BJ (cell line): ENCODE results near the gene TAPT1. TPM values are rescaled to one million over a fixed set of nuclear protein-coding genes. Genes with fewer than 3 reads are reported as not detected.
A peak's percentile ranks its signal among the peaks of the same experiment; 100 is the strongest.
"Not testable (repeated sequence)": the region's sequence is repeated elsewhere in the genome, so short reads cannot be mapped to it uniquely, and the experiment has no call there.

Experiments used
- CTCF ChIA-PET: fragments of 350-600 bp; formaldehyde crosslinking; extraction: SDS; loops from one replicate; lab custom pipeline; 2021; ENCODE audit warnings: antibody characterized with exemption, inconsistent platforms; lab: Yijun Ruan, JAX
- POLR2A ChIA-PET: fragments of 300-600 bp; sonication (Branson Sonifier 250); formaldehyde crosslinking; extraction: SDS; loops from one replicate; lab custom pipeline; 2021; ENCODE audit warnings: antibody characterized with exemption; lab: Charles Lee
- DNase-seq: peaks from one replicate; pipeline ENCODE4 v3.0.0-alpha.2; 2011; ENCODE audit warnings: low read depth
- H3K27me3 ChIP-seq: 2 replicates; pipeline ENCODE4 v1.6.0; 2011; ENCODE audit warnings: low read length; ENCODE audit not compliant: control insufficient read depth, insufficient read depth
- H3K36me3 ChIP-seq: 2 replicates; pipeline ENCODE4 v1.5.1; 2011; ENCODE audit warnings: low read length; ENCODE audit not compliant: control insufficient read depth, insufficient read depth
- H3K4me3 ChIP-seq: 2 replicates; pipeline ENCODE4 v1.5.1; 2011; ENCODE audit warnings: low read depth, mild to moderate bottlenecking, control low read depth, low read length
- CTCF ChIP-seq: IDR thresholded peaks from 2 replicates; pipeline ENCODE4 v1.5.1; 2011; ENCODE audit warnings: low read depth, mild to moderate bottlenecking, control low read depth, inconsistent platforms, low read length, moderate library complexity; ENCODE audit not compliant: insufficient read depth
- polyA plus RNA-seq: library from polyadenylated mRNA; depleted of rRNA; stranded (reverse); fragments of >200 nt; gene quantifications from 2 replicates; pipeline ENCODE4 v1.2.3, GENCODE V29; 2011

TAPT1 gene
- polyA plus RNA-seq, 1 experiment, result 7.8 TPM

- ChIA-PET CTCF (interaction anchor here (0.7 to 1.9 kb wide), 10 partner anchors 9 to 79 kb away, joined by 3 to 5 read pairs (median 3); no protein-coding TSS in a partner anchor), POLR2A (no interaction called here)
- H3K27me3 ChIP-seq, result no peaks in the 10 kb centered on the region
- no peak overlapping the region for H3K4me3 ChIP-seq
- no peak for DNase-seq
- H3K36me3 ChIP-seq, result no peaks in the 10 kb centered on the region
- peak; percentile 42 for TF ChIP-seq CTCF
These were observed 27.2 kb downstream of the TAPT1 start for GRCh38 chr4:16199093-16199492.

GRCh38 chr4:16197876-16198665 lies 28.2 kb downstream of the TAPT1 start:
- H3K36me3 ChIP-seq, result no peaks in the 10 kb centered on the region
- TF ChIP-seq CTCF, result no peak
- no peak overlapping the region for H3K4me3 ChIP-seq
- DNase-seq, result no peak
- CTCF ChIA-PET, result interaction anchor here (0.7 to 1.9 kb wide), 5 partner anchors 8 to 1417 kb away, joined by 3 to 5 read pairs (median 3); no protein-coding TSS in a partner anchor
- POLR2A ChIA-PET, result no interaction called here
- no peaks in the 10 kb centered on the region for H3K27me3 ChIP-seq

- TF ChIP-seq CTCF, result peak; percentile 29
- DNase-seq, result no peak
- H3K4me3 ChIP-seq, result no peak overlapping the region
- POLR2A ChIA-PET, result no interaction called here
- CTCF ChIA-PET, result interaction anchor here (0.9 to 2.1 kb wide), 8 partner anchors 9 to 170 kb away, joined by 3 to 8 read pairs (median 4); no protein-coding TSS in a partner anchor
- H3K27me3 ChIP-seq, result no peaks in the 10 kb centered on the region
- no peaks in the 10 kb centered on the region for H3K36me3 ChIP-seq
These were observed 29.5 kb downstream of the TAPT1 start for GRCh38 chr4:16196482-16197393.

GRCh38 chr4:16195209-16195608 lies 31.1 kb downstream of the TAPT1 start:
- Histone ChIP-seq H3K4me3 (no peak overlapping the region), H3K27me3 (no peaks in the 10 kb centered on the region), H3K36me3 (no peaks in the 10 kb centered on the region; the same call in 1 of the 2 replicates)
- POLR2A ChIA-PET, result no interaction called here
- no peak for TF ChIP-seq CTCF
- CTCF ChIA-PET, result interaction anchor here (1.9 to 2.1 kb wide), 2 partner anchors 10 to 13 kb away, joined by 6 to 8 read pairs; no protein-coding TSS in a partner anchor
- no peak for DNase-seq

GRCh38 chr4:16194798-16195197 lies 31.5 kb downstream of the TAPT1 start:
- H3K4me3 ChIP-seq, H3K36me3 ChIP-seq, POLR2A ChIA-PET, DNase-seq, H3K27me3 ChIP-seq: not testable (repeated sequence)
- CTCF ChIA-PET, result interaction anchor here (1.9 kb wide), 1 partner anchor 13 kb away, joined by 6 read pairs; no protein-coding TSS in a partner anchor
